ENCODE measurements around the gene CELF4.

The CELF4 gene

DNA sequence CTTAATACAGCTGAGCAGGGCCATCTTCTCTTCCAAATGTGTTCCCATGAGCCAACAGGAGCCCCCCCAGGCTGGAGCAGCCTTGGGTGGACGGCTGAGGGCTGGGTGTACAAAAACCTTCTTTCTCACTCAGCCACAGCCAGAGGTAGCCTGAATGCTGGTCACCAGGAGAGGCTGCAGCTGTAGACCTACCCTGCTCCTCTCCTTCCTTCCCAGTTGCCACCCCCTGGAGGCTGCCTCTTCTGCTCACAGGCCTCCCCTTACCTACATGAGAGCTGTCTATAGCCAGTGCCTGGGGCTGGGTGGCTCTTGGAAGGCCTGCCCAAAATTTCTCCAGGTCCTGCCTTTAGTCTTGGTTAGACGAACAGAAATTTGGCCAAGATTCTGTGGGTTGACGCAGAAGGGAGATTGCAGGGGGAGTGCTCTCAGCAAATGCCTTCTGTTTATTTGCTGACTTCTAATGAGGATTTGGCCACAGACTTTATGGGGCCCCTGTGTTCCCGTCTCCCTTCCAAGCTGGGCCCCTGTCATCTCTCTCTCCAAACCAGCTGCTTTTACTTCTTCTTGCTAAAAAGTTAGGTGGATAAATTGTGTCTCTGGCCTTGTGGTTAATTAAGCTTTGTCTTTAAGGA is 18.3 kb downstream of the CELF4 start:
- DNase-seq (ENCODE audit: low spot score) = no peak

DNA sequence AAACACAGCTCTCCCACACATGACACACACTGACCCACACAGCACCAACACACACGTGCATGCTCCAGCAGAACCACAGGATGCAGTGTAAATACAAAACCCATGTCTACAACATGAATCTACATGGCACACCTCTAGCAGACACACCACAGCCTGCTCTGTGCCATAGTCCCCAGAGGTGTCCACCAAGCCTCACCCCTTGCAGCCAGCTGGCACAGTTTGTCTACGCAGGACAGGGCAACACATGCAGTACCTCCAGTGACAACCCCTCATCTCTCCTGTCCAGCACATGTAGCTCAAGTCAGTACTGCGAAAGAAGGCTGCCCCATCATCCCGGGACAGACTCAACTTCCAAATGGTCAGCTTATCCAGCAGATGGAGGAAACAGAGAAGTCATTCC is 18.9 kb downstream of the CELF4 start:
- DNase-seq (ENCODE audit: low spot score) = no peak

DNA sequence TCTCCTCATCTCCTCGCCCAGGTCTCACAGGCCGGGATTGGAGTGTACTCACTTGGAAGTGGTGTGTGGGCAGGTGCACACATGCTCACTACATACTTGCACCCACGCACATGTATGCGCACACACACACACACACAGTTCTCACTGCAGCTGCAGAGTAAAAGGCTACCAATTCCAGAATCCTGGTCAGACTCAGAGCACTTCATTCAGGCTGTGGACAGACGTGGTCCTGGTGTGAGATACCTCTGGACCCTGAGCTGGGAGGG is 19.4 kb downstream of the CELF4 start:
- DNase-seq (ENCODE audit: low spot score) = no peak

DNA sequence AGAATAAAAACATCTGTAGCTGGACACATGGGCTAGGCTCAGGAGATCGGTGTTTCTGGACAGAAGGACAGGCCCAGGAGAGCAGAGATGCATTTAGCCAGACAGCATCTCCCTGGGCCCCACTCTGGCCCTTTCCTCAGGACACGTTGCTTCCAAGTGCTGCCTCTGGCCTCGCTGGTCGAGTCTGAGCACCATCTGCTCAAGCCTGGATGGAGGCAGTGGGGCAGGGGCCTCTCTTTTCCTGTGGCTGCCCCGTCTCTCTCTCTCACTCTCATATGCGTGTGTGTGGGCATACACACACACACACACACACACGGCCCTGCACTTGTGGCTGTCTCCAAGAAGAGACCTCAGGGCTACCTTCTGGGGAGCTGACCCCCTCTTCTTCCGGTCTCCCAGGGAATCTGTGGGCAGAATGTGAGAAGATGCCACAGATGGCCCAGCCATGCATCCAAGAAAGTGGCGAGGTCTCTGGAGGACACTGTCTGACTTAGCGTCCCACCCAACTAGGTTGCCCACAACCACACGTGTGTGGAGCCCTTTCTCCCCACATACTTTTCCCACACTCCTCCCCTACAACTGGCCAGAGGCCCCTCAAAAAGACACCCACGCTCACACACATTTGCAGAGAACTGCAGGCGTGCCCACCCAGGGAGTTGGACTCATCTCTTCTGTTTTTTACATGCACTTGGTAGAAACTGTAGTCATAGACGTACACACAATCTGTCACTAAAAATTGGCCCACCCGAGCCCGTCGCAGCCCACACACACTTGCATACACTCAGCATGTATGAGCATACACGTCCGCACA is 19.9 kb downstream of the CELF4 start:
- no peak for DNase-seq (ENCODE audit: low spot score)

DNA sequence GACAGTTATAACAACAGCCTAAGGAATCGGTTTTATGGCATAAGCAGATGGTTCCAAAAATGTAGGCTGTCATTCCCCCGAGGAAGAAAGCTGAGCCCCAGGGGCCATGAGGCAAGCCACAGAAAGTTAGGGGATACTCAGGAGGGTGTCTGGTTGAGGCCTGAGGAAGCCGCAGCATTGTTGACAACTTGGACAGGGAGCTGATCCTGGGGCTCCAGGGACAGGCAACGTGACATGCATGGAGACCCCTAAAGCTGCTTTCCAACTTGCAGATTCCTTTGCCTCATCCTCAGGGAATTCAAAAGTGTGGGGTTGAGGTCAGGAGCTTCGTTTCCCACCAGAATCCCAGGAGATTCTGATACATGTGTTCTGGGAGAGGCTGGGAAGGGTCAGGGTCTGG is 20.9 kb downstream of the CELF4 start:
- no peak for DNase-seq (ENCODE audit: low spot score)

DNA sequence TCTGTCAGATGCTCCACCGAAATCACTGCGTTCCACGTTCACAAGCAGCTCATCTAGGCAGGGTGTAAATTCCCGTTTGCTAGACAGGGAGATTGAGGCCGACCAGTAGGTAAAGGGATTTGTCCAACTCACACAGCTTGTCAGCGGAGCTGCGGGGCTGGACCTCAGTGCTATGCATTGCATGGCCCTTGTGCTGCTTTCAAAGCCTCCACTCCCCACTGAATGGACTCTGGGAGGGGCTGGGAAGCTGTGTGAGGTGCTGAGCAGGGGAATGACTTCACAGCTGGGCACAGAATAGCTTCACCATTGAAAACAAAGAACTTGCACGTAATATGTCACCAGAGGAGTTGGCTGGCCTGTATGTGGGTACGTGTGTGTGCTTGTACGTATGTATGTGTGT is 21.4 kb downstream of the CELF4 start:
- DNase-seq (ENCODE audit: low spot score) = no peak

DNA sequence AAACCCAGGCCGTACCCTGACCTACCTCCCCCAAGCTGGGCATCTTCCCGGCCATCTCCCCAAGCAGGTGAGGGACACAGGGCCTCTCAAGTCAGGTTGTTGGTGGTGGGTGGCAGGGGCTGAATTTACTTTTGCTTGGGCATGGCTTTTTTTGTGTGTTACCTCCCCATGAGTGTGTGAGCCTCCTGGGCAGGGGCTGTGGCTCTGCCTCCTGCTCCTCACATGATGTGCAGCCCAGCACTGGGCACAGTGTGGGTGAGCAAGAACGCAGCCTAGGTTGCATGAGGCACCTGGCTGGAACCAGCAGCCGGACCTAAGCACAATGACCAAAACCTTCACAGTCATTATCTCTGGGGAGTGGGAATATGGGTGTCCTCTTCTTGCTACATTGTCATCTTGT is 22.3 kb downstream of the CELF4 start:
- no peak for DNase-seq (ENCODE audit: low spot score)

DNA sequence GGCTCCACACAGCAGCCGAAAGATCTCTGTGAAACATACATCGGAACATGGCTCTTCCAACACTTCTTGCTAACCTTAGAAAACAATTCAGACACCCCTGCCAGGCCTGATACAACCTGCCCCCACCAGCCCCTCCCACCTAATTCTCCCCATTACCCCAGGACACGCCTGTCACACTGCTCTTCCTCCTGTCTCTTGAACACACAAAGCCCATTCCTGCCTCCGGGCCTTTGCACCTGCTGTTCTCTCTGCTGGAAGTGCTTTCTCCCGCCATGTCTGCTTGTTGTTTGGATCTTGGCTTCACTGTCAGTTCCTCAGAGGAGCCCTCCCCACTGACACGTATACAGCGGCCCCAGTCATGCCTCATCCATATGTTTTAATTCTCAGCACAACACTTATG is 24.1 kb downstream of the CELF4 start:
- no peak for DNase-seq (ENCODE audit: low spot score)

DNA sequence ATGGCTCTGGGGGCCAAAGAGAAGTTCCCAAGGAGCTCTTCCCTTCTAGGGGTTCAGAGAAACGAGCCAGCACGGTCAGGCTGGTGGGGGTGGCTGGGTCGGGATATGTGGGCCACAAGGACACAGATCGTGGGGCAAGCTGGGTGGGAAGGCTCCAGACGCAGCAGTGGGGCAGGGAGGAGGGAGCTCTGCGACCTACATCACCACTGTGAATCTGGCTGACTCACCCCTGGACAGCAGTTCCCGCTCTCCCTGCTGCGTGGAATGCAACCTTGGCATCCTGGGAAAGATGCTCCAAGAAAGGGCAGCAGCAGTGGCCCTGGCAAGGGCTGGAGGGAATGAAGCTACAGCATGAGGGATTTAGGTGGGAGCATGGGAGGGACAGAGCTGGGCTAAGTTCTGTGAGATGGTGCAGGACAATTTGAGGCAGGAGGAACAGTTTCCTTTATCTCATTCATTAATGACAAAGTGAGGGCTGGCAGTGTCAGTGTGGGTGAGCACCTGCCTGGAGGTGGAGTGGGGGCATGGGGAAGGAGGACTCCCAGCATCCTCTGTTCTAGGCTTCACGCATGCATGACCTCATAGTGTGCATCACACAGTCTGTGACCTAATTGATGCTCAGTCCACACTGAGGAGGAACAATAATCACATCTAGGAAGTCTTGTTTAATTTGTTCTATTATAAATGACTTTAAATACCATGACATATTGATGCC is 25.0 kb downstream of the CELF4 start:
- DNase-seq (ENCODE audit: low spot score) = no peak

DNA sequence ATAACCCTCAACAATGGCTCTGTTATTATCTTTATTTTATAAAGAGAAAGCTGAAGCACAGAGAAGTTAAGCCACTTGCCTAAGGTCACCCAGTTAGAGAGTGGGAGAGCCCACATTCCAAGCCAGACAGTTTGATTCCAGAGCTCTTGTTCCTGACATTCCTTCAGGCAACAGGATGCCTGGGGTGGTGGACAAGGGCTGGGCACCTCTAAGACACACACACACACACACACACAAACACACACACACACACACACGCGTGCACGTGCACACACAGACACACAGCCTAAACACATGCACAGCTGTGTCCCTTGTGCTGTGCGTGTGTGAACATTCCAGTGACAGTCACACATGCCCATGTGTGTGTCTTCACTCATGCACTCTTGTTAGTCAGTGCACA is 26.4 kb downstream of the CELF4 start:
- no peak for DNase-seq (ENCODE audit: low spot score)

DNA sequence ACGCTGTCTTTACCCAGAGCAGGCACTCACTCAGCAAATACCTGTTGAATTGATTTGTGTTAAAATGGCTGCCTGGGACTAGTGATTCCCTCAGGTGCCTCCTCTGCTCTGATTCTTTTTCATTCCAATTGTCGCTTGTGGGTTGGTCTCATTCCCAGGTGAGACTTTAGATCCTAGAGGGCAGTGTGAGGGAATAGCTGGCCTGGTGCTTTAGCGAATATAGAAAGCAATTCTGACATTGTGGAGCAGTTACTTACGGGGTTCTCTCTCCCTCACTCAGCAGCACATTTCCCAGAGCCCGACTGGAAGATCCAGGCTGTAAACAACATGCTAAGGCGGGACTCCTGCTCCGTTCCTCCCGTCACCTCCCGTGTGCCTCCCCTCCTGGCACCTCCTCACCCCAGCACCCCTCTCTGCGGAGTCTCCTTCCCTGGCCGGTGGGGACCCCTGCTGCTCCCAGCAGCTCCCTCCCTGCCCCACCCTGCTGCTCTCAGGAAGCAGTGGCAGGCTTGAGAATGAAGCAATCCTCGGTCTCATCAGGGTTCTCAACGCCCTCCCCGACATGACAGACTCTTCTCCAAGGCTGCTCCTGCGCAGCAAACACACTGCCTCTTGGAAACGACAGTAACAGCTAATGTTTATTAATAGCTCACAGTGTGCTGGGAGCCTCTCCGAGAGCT is 26.9 kb downstream of the CELF4 start:
- no peak for DNase-seq (ENCODE audit: low spot score)

DNA sequence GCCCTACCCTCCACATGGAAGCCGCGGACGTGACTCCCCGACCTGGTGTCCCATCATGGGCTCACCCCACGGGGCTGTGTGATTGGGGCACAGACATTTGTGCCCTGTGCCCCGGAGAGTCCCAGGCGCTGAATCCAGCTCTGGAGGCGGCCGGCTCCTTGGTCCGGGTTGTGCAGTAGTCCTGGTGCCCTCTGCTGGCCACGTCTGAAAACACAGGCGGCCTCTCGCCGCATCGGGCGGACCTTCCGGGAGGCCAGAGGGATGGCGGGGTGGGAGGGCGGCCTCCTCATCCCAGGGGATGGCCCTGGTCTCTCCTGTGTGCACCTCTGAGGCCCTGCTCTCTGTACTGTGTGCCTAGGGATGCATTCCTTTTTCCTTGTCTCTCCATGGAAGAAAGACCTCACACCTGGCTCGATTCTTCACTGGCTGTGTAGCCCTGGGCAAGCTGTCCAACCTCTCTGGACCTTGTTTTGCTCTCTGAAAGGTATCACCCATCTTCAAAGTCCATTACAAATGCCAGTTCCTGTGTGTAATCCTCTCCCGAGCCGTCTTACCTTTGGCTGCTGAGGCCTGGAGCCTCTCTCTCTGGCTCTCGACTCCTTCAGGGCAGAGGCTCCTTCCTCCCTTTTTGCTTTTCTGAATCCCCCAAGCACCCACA is 27.6 kb downstream of the CELF4 start:
- DNase-seq (ENCODE audit: low spot score) = peak; percentile 96

DNA sequence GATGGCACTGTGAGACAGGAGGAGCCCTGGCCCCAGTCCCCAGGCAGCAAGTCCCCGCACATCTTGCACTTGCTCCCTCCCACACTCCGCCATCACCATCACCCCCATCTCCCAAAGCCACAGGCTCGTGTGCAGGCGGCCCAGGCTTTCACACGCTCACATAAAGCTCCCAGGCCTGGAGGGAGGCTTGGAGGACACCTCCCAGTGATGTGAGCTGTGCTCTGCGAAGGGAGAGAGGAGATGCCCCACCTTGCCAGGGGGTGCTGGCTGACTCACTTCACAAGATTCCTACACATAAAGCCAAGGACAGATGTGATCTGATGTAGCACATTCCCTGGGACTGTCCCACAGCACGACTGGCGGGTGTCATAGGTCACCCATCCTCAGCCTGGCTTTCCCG is 28.9 kb downstream of the CELF4 start:
- no peak for DNase-seq (ENCODE audit: low spot score)

DNA sequence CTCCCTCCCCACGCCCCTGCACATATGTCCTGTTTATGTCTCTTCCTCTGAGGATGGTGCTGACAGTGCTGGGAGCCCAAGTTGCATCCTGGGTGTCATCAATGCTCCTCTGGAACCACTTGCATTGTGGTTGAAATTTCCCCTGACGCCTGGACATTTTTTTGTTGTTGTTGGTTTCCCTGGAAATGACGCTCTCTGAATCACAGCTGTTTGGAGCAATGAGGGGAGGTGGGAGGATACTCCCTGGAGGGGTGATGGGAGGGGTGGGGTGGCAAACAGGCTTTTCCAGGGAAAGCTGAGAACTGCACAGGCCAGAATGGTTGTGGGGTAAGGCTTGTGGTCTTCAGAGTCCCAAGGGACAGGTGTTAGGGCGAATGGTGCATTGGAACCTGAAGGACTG is 29.6 kb downstream of the CELF4 start:
- DNase-seq (ENCODE audit: low spot score) = peak; percentile 54

DNA sequence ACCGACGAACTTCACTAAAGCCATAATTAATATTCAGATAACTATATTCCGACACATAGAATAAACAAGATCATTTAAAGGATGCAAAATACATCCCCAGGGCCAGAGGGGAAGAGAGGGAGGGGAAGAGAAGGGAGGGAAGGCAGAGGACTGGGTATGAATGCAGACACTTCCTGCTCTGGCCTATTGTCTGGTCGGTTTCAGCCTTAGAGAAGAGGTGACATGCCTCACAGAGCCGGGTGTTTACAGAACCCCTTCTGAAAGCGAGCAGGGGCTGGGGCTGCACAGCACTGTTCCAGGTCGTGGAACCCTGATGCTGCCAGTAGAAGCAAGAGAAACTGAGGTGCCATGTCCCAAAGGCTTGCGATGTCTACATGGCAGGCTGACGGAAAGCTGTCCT is 31.0 kb downstream of the CELF4 start:
- DNase-seq (ENCODE audit: low spot score) = no peak

DNA sequence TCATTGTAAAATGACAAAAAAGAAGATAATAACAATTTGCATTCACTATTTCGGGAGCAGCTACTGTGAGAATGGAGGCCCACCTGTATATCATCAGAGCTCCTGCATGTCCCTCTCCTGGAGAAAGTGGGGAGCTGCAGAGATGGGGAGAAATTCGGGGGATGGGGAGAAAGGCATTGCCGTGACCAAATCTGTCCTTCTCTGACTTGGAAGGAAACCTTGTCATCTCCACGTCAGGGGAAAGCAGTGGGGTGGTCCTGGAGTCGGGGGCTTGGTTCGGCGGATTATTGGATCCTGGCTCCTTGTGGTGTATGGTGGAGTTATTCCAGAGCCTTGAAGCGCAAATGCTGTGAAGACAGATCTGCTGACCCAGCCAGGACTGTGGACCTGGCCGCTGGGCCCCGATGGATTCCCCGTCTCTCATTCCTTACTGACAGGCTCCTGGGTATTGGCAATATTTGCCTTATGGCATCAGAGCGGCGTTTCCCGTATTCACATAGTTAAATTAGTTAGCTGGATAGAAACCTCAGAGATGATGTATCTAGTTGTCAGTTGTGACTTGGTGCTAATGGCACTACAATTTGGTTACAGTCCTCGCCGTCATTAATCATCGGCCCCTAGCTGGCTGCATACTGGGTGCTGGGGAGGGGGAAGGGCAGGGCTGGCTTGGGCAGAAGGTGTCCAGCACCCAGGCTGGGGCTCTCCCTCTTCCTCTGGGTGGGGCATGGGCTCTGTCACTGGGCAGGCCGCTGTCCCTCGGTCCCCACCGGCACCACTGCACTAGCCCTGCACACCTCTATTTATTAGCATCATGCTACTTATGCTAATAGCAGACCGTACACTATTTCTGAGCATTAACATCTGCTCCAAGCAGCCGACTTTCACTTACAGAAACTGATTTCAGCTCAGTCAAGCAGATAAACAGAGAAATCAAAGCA is 31.7 kb downstream of the CELF4 start:
- no peak for DNase-seq (ENCODE audit: low spot score)

DNA sequence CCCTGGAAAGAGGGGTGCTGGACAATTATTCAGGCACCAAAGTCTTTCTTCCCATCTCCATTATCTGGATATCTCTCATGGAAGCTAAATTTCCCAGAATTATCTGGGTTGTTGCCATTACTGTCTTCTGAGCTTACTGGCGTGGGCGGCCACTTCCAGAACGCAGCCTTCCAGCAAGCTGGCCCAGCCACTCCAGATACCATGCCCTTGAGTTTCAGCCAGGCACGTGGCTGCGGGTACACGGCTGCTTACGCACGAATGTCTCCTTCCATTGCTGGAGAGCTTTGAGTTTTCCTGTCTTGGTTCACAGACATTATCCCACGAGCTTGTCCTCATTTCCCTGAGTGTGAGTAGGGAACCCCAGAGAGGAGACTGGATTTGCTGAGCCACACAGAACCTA is 32.7 kb downstream of the CELF4 start:
- DNase-seq (ENCODE audit: low spot score) = no peak

DNA sequence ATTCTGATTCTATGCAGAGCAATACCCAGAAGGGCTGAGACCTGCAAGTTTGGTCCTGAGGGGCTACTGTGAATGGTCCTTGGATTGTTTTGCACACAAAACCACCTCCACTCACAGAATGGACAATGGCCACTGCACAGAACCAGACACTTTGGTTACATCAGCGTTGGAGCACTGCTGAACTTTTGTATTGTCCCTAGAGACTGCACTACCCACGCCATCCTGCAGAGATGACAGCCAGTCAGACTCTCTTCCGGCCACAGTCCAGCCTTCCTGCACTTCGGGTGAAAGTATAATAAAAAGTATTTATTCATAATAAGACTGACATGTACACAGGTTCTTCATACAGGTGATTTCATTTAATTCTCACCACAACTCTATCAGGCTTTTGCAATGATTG is 35.7 kb downstream of the CELF4 start:
- no peak for DNase-seq (ENCODE audit: low spot score)

DNA sequence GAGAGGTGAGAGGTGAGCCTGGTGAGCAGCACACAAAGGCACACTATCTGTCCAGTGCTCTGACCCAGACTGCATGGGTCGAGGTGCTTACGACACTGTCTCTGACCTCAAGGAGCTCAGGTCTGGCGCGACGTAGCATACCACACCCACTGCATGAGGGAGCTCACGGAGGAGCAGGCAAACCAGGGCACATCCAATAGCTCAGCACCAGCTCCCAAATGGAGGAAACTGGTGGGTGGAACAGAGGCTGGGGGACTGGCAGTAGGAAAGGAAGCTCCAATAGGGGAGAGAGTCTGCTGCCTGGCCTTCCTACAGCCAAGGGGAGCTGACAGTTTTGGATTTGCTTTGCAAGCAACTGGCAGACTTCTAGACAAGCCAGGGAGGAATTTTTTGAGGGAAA is 36.3 kb downstream of the CELF4 start:
- no peak for DNase-seq (ENCODE audit: low spot score)

DNA sequence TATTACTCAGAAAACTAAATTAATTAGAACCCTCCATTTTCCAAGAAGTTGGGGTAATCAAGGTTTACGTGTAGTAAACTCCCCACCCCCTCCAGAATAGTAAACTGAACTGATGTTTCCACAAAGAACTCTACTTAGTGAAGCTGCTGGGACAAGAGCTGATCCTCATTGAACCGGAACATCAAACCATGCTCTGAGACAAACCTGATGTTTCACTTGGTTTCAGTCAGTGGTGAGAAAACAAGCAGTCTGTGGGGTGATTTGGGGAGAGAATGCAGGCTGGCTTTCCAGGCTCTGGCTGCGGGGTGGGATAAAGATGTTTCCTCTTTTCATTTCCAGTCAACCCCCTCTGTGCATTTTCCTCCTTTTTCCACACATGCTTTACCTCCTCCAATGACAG is 38.2 kb downstream of the CELF4 start:
- DNase-seq (ENCODE audit: low spot score) = no peak

DNA sequence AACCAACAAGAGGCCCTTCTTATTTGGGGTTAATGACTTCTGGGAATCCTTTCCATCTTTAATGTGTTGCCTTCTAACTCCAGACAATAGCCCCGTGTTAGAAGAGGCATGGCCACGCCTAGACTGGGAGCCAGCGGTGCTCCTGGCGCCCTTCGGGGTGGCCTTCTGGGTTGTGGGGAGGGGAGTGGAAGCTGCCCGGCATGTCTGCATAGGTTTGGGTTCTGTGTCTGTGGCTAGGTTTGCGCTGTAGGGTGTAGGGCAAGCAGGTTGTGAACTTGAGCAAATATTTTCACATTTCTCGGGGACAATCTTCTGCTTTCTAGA is 40.4 kb downstream of the CELF4 start:
- DNase-seq (ENCODE audit: low spot score) = no peak

Data from AG20443 (cell line).